Gastroesophageal sphincter (tissue), 4 donors: ENCODE results near the gene EML4. TPM values are rescaled to one million over a fixed set of nuclear protein-coding genes. Genes with fewer than 3 reads are reported as not detected.

Experiments used
- ATAC-seq: fragments of 150-250 bp; one replicate; pipeline ENCODE4 v1.9.1; 2016; ENCODE audit warnings: mild to moderate bottlenecking, moderate library complexity
- H3K27ac ChIP-seq, 4 donors: fragments of 200-600 bp; sonication (generic) in 3 of 4; 1 replicate in 3 of 4; 2 replicates in 1 of 4; pipeline ENCODE4 v1.5.1; 2016 to 2019
- H3K27me3 ChIP-seq: fragments of 200-600 bp; sonication (generic); one replicate; pipeline ENCODE4 v1.5.1; 2019
- H3K36me3 ChIP-seq, 2 donors: fragments of 200-600 bp; sonication (generic); one replicate each; pipeline ENCODE4 v1.5.1; 2019; ENCODE audit warnings: control low read depth in 1 of 2
- H3K4me1 ChIP-seq, 3 donors: fragments of 200-600 bp; sonication (generic); 1 replicate in 2 of 3; 2 replicates in 1 of 3; pipeline ENCODE4 v1.5.1; 2016 to 2019; ENCODE audit warnings: control low read depth in 2 of 3
- H3K4me3 ChIP-seq, 2 donors: fragments of 200-600 bp; sonication (generic); one replicate each; pipeline ENCODE4 v1.5.1; 2019; ENCODE audit warnings: mild to moderate bottlenecking in 1 of 2, moderate library complexity in 1 of 2
- H3K9me3 ChIP-seq, 3 donors: fragments of 200-600 bp; sonication (generic); one replicate each; pipeline ENCODE4 v1.5.1; 2017 to 2019; ENCODE audit warnings: control low read depth in 2 of 3
- EP300 ChIP-seq: sonication (generic); formaldehyde crosslinking; IDR thresholded peaks from one replicate; pipeline ENCODE4 v1.6.1; 2017; ENCODE audit warnings: antibody characterized with exemption, mild to moderate bottlenecking
- POLR2A ChIP-seq, 2 donors: fragments of 450-650 bp; IDR thresholded peaks; one replicate each; pipeline ENCODE4 v1.6.1; 2017; ENCODE audit warnings: antibody characterized with exemption in 2 of 2, mild to moderate bottlenecking in 2 of 2, moderate library complexity in 1 of 2
- POLR2AphosphoS5 ChIP-seq: sonication (generic); formaldehyde crosslinking; IDR thresholded peaks from one replicate; pipeline ENCODE4 v1.6.1; 2017; ENCODE audit warnings: antibody characterized with exemption
- whole genome bisulfite sequencing, 2 donors: methylation state at CpG; one replicate each; pipeline ENCODE4 v1.1.5; 2018; ENCODE audit warnings: low coverage in 1 of 2; 5-methylcytosine and 5-hydroxymethylcytosine counted together
- total RNA-seq, 4 donors: library from RNA; depleted of rRNA; stranded (reverse); fragments of >200 nt; gene quantifications; one replicate each; pipeline ENCODE4 v1.1.0, GENCODE V29; 2016
- TF ChIP-seq, protein P1 (sequence below), 4 experiments: fragments of 200-600 bp in 2 of 4; fragments of 450-650 bp in 2 of 4; sonication (generic) in 1 of 4; IDR thresholded peaks; one replicate each; pipeline ENCODE4 v1.5.1; 2017 to 2019; ENCODE audit warnings: antibody characterized with exemption in 4 of 4, mild to moderate bottlenecking in 2 of 4, moderate library complexity in 2 of 4

EML4 gene
- total RNA-seq, 4 donors from 2014 or later, result 18.5 to 31.4 (median 23.7) TPM

GRCh38 chr2:42196403-42197267, 27.5 kb downstream of the EML4 start:
- H3K27ac ChIP-seq, result no peak overlapping the region
- 88 to 94% methylated on average over 3 to 9 of the region's 9 CpGs for WGBS, 2 donors
- TF ChIP-seq, protein P1, sequence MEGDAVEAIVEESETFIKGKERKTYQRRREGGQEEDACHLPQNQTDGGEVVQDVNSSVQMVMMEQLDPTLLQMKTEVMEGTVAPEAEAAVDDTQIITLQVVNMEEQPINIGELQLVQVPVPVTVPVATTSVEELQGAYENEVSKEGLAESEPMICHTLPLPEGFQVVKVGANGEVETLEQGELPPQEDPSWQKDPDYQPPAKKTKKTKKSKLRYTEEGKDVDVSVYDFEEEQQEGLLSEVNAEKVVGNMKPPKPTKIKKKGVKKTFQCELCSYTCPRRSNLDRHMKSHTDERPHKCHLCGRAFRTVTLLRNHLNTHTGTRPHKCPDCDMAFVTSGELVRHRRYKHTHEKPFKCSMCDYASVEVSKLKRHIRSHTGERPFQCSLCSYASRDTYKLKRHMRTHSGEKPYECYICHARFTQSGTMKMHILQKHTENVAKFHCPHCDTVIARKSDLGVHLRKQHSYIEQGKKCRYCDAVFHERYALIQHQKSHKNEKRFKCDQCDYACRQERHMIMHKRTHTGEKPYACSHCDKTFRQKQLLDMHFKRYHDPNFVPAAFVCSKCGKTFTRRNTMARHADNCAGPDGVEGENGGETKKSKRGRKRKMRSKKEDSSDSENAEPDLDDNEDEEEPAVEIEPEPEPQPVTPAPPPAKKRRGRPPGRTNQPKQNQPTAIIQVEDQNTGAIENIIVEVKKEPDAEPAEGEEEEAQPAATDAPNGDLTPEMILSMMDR (IDR thresholded peaks at IDR 0.05), result peak in 3 of 4 experiments; percentile 51 to 60 (median 58)
- TF ChIP-seq POLR2AphosphoS5, result no peak
- H3K4me1 ChIP-seq, result peaks cover 0 to 41% (median 4%) of the 10 kb centered on the region in 3 donors
- H3K9me3 ChIP-seq, result no peaks in the 10 kb centered on the region
- H3K27me3 ChIP-seq, result no peaks in the 10 kb centered on the region
- no peak overlapping the region for H3K4me3 ChIP-seq
- no peak for ATAC-seq
- no peaks in the 10 kb centered on the region for H3K36me3 ChIP-seq

DNA sequence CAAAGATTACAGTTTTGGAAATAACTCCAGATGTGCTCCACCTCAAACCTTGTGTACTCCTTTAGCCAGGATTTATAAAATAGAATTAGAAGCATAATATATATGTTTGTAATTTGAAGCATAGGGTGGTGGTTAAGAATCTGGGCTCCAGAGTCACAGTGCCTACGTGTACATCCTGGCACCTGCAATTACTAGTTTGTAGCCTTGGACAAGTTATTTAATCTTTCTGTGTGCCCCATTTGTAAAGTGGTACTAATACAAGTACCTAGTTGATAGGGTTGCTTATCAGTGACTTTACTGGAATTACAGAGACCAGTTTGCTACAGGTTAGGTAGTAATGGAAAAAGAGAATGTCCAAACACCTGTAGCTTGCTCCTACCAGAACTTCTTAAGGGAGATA, 28.6 kb downstream of the EML4 start:
- ATAC-seq, result no peak
- WGBS, 2 donors, result 67 to 88% methylated on average over 1 of the region's 1 CpG
- H3K27me3 ChIP-seq, result no peaks in the 10 kb centered on the region
- H3K27ac ChIP-seq, result no peak overlapping the region
- TF ChIP-seq, protein P1 (IDR thresholded peaks at IDR 0.05), result no peak
- no peak for TF ChIP-seq POLR2A (IDR thresholded peaks at IDR 0.05)
- H3K4me3 ChIP-seq, result no peak overlapping the region
- H3K4me1 ChIP-seq, result peaks cover 0 to 35% (median 4%) of the 10 kb centered on the region in 3 donors
- H3K9me3 ChIP-seq, result no peaks in the 10 kb centered on the region
- no peaks in the 10 kb centered on the region for H3K36me3 ChIP-seq

DNA sequence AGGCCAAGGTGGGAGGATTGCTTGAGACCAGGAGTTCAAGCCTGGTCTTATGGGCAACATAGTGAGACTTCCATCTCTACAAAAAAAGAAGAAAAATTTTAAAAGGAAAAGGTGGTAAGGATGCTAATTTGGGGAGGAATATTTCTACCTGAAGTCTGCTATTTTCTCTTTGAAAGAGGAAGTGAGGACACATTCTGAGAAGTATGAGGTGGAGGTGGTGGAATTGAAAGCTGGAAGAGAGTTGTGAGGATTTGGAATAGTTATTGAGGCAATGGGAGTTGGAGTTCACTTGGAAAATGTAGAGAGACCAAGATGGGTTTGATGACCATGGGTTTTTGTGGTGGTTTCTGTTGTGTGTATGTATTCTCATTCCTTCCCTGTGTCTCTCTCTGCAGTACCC, 29.3 kb downstream of the EML4 start:
- no peak overlapping the region for H3K4me3 ChIP-seq
- no peaks in the 10 kb centered on the region for H3K36me3 ChIP-seq
- H3K4me1 ChIP-seq, result peaks cover 0 to 28% (median 4%) of the 10 kb centered on the region in 3 donors
- no peaks in the 10 kb centered on the region for H3K9me3 ChIP-seq
- H3K27me3 ChIP-seq, result no peaks in the 10 kb centered on the region
- no peak overlapping the region for H3K27ac ChIP-seq
- TF ChIP-seq EP300 (no peak), POLR2A (IDR thresholded peaks at IDR 0.05) (no peak), POLR2AphosphoS5 (no peak)
- TF ChIP-seq, protein P1 (IDR thresholded peaks at IDR 0.05), result no peak
- ATAC-seq, result no peak

GRCh38 chr2:42199002-42199401, 29.8 kb downstream of the EML4 start:
- no peaks in the 10 kb centered on the region for H3K27me3 ChIP-seq
- no peak for TF ChIP-seq POLR2AphosphoS5
- no peak for TF ChIP-seq POLR2A (IDR thresholded peaks at IDR 0.05)
- TF ChIP-seq, protein P1 (IDR thresholded peaks at IDR 0.05), result no peak
- no peak for TF ChIP-seq EP300
- ATAC-seq, result no peak
- no peak overlapping the region for H3K4me3 ChIP-seq
- H3K27ac ChIP-seq, result no peak overlapping the region
- WGBS, 2 donors, result 88 to 100% methylated on average over 2 of the region's 2 CpGs
- H3K36me3 ChIP-seq, result no peaks in the 10 kb centered on the region
- H3K4me1 ChIP-seq, result peaks cover 0 to 23% (median 0%) of the 10 kb centered on the region in 3 donors
- no peaks in the 10 kb centered on the region for H3K9me3 ChIP-seq

GRCh38 chr2:42199626-42200025, 30.5 kb downstream of the EML4 start:
- ATAC-seq, result no peak
- Histone ChIP-seq H3K4me3 (no peak overlapping the region), H3K9me3 (no peaks in the 10 kb centered on the region), H3K27ac (no peak overlapping the region), H3K27me3 (no peaks in the 10 kb centered on the region), H3K36me3 (no peaks in the 10 kb centered on the region), H3K4me1 (peaks cover 0 to 22% (median 0%) of the 10 kb centered on the region in 3 donors)
- WGBS, 2 donors, result 94 to 98% methylated on average over 5 of the region's 5 CpGs
- TF ChIP-seq POLR2A (IDR thresholded peaks at IDR 0.05), result no peak
- no peak for TF ChIP-seq POLR2AphosphoS5
- TF ChIP-seq, protein P1 (IDR thresholded peaks at IDR 0.05), result no peak
- no peak for TF ChIP-seq EP300
